C4-2B (cell line): ENCODE results near the gene ARHGAP8.

Source experiments
- CTCF ChIP-seq: fragments of 450-650 bp; conservative IDR thresholded peaks from 2 replicates; pipeline ENCODE4 v1.5.1; 2017; ENCODE audit warnings: mild to moderate bottlenecking
- ZFX ChIP-seq: fragments of 450-650 bp; IDR thresholded peaks from 2 replicates; pipeline ENCODE4 v1.6.1; 2017

GRCh38 chr22:44759001-44759400 is 6.6 kb downstream of the ARHGAP8 start:
- TF ChIP-seq CTCF (no peak), ZFX (no peak)
